HT1080 (cell line): Measurements from ENCODE around the gene KLC1. TPM values are rescaled to one million over a fixed set of nuclear protein-coding genes. Genes with fewer than 3 reads are reported as not detected.
A peak's percentile ranks its signal among the peaks of the same experiment; 100 is the strongest.
"Not testable (repeated sequence)": the region's sequence is repeated elsewhere in the genome, so short reads cannot be mapped to it uniquely, and the experiment has no call there.

Experiments
- DNase-seq: peaks from one replicate; pipeline ENCODE4 v3.0.0-alpha.2; 2015; ENCODE audit warnings: low read depth
- total RNA-seq: library from RNA; depleted of rRNA; stranded (reverse); fragments of >200 nt; shearing (Covaris generic); gene quantifications from 2 replicates; pipeline ENCODE4 v1.2.3, GENCODE V29; 2014

KLC1 gene
- total RNA-seq, 1 experiment from 2014 or later: 163 TPM

- DNase-seq: no peak
These were observed 3.5 kb upstream of the KLC1 start for GRCh38 chr14:103625356-103626095.

- DNase-seq: no peak
These were observed 2.7 kb upstream of the KLC1 start for GRCh38 chr14:103626146-103626850.

GRCh38 chr14:103627073-103628025 is 1.7 kb upstream of the KLC1 start:
- DNase-seq: no peak

GRCh38 chr14:103628221-103628683 is 759 bp upstream of the KLC1 start:
- peak; percentile 78 for DNase-seq

GRCh38 chr14:103629503-103630121 is 601 bp downstream of the KLC1 start:
- DNase-seq: peak; percentile 19

GRCh38 chr14:103630364-103631108 is 1.5 kb downstream of the KLC1 start:
- DNase-seq: no peak

GRCh38 chr14:103633391-103633790 is 4.4 kb downstream of the KLC1 start:
- no peak for DNase-seq

GRCh38 chr14:103634156-103634555 is 5.1 kb downstream of the KLC1 start:
- DNase-seq: no peak

GRCh38 chr14:103638594-103638993 is 9.6 kb downstream of the KLC1 start:
- DNase-seq: no peak

- peak; percentile 63 for DNase-seq
These were observed 12.2 kb downstream of the KLC1 start for GRCh38 chr14:103641161-103641560.

GRCh38 chr14:103646189-103646588 is 17.2 kb downstream of the KLC1 start:
- DNase-seq: no peak

GRCh38 chr14:103649001-103649400 is 20.0 kb downstream of the KLC1 start:
- no peak for DNase-seq

- no peak for DNase-seq
These were observed 21.2 kb downstream of the KLC1 start for GRCh38 chr14:103650213-103650612.

GRCh38 chr14:103651585-103651984 is 22.6 kb downstream of the KLC1 start:
- DNase-seq: no peak

- DNase-seq: no peak
These were observed 23.8 kb downstream of the KLC1 start for GRCh38 chr14:103652806-103653205.

GRCh38 chr14:103653336-103653735 is 24.3 kb downstream of the KLC1 start:
- DNase-seq: not testable (repeated sequence)

- DNase-seq: no peak
These were observed 24.8 kb downstream of the KLC1 start for GRCh38 chr14:103653805-103654204.

GRCh38 chr14:103654619-103655018 is 25.6 kb downstream of the KLC1 start:
- no peak for DNase-seq

- DNase-seq: no peak
These were observed 27.2 kb downstream of the KLC1 start for GRCh38 chr14:103656031-103656755.

GRCh38 chr14:103656756-103657133 is 27.7 kb downstream of the KLC1 start:
- no peak for DNase-seq
